Measurements from ENCODE around the gene CSTB.

CSTB gene

DNA sequence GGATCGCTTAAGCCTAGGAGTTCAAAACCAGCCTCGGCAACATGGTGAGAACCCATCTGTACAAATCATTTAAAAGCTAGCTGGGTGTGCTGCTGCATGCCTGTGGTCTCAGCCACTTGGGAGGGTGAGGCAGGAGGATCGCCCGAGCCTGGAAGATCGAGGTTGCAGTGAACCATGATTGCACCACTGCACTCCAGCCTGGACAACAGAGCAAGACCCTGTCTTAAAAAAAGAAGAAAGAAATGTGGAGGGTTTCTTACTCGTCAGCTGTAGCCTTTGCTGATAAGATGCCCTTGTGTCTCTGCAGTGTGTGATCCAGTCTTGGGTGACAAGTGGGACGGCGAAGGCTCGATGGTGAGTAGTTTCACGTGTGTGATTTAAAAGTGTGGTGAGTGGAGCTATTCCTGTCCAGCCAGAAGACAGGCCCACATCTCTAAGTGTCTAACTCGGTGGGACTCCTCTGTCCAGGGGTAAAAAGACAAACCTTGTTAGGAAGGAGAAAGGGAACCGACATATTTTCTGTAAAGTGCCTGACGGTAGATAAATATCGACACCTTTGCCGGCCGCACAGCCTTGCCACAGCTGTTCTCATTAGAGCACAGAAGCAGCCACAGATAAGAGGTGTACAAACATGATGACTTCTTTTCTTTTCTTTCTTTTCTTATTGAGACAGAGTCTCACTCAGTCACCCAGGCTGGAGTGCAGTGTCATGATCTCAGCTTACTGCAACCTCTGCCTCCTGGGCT, 30.2 kb downstream of the CSTB start:
- no peak for DNase-seq

DNA sequence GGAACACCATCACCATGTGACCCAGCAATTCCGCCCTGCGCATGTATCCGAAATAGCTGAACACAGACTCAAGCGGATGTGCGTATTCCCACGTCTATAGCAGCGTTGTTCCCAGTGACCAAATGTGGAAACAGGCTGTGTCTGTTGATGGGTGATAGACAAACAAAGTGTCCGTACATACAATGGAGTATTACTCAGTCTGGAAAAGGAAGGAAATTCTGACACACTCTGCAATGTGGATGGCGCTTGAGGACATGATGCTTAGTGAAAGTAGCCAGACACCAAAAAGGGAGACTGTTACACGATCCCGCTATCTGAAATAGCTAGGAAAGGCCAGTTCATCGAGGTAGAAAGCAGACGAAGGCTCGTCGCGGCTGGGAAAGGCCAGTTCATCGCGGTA, 31.4 kb downstream of the CSTB start:
- DNase-seq = no peak

DNA sequence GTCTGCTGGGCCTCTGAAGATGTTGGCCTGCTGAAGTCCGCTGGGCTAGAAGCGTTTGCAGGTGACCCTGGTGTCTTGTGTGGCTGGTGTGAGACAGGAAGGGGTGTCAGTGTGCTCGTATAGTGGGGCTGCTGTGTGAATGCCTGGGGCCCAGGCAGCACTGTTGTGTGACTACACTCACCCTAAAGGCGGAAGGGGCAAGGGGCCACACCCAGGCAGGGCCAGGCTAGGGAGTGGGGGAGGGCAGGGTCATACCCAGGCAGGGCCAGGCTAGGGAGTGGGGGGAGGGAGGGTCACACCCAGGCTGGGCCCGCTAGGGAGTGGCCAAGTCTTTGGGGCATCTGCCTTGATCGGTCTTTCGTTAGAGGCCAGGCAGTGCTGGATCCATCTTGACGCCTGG, 32.2 kb downstream of the CSTB start:
- DNase-seq = no peak

DNA sequence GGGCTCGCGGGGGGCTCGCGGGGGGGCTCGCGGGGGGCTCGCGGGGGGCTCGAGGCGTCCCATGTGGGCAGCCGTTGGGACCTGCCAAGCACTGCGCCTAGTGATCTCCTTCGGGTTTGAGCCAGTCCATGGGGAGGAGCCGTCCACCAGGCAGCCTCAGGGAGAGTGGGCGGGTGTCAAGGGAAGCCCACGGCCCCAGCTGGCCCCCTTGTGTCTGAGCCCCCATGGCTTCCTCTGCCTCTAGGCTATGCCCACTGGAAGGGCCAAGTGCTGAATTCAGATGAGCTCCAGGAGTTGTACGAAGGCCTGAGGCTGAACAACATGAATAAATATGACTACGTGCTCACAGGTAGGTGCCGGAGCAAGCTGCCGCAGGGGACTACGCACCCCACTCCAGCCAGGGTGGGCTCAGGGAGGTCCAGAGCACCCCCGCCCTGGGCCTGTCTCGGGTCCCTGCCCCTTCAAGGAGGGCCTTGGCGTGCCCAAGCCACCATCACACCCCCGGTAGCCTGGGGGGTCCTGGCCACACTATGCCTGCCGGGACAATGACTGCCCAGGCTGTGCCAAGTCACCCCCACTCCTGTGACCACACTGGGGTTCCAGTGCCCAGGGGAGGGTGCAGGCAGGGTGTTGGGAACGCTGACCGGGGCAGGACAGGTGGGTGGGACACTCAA, 34.5 kb downstream of the CSTB start:
- DNase-seq = no peak

DNA sequence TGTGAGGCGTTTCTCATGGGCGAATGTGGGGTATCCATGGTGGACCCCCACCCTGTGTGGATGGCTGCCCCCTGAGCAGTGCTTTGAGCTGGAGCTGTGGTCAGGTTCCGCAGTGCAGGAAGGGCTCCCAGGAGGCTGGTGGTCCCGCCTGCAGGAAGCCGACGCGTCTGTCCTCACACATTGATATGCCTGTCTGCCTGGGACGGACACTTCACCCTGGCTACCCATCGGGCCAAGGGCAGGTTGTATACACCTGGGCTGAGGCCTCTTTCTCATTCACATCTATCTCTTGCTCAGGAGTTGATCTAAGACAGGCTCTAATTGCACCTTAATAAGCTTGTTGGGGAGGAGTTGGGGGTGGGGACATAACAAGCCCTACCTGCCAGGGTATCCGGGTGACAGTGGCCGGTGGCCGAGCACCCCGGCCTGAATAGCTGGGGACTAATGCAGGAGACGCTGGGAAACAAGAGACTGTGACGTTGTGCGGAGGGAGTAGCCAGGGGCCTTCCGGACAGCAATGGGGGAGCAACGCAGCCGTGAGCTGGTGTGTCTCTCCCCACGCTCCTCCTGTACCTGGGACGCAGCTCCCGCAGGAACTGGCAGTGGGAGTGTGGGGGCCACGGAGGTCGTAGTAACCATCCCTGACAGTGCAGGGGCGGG, 35.5 kb downstream of the CSTB start:
- DNase-seq = no peak

DNA sequence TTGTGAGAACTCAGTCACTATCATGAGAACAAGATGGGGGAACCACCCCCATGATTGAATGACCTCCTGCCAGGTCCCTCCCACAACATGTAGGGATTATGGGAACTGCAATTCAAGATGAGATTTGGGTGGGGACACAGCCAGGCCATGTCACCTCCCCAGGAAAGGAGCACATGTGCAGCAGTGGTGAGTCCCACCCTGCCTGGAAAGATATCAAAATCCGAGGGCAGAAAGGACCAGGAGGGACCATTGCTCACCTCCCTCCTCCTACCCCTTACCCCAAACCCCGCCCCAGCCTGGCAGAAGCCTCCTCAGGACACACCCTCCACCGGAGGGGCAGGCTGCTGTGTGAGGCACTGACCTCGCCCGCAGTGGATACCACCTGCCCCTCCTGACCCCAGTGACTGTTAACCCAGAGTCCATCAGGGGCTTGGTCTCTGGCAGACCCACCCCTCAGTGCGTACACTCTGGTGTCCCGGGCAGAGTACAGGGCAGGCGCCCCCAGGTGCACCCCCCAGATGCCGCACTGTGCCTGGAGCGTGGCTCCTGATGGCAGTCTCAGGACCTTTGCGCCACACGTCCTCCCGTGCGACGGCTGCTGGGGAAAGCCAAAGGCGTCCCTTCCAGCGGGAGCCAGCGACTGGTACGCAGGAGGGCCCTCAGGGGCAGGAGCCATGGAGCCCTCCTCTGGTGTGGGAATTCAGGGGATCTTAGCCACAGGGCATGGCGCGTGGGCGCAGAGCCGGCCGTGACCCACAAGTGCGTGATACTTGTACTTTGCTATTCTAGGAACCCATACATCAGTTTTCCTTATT, 36.3 kb downstream of the CSTB start:
- no peak for DNase-seq

DNA sequence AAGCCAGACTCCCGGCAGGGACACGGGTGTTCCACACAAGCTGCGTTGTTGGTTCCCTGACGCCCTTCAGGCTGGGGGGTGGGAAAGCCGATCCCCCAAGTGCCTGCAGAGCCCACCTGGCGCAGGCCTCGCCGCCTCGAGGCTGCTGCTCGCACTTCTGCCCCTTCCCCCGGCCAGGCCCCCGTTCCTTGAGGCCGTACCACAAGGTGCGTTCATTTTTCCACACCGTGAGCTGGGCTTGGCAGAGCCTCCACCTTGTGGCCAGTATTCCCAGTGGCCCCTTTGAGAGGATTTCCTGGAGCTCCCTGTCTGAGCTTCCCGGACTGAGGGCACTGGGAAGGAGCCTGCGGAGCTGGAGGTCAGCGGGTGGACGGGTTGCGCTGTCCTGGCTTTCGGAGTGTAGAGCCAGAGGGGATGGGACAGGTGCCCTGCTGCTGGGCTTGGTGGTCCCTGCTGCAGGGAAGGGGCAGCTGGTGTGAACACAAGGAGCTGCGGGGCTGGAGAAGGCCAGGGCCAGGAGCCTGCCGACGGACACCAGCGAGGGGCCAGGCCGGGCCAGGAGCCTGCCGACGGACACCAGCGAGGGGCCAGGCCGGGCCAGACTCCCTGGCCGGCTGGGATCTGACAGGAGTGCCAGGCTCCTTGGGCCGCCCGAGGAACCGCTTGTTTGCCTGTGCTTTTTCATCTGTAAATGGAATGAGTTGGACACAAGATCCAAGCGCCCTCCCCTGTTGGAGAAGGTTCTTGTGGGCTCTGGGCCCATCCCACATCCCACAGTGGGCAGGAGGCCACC, 38.8 kb downstream of the CSTB start:
- DNase-seq = no peak

DNA sequence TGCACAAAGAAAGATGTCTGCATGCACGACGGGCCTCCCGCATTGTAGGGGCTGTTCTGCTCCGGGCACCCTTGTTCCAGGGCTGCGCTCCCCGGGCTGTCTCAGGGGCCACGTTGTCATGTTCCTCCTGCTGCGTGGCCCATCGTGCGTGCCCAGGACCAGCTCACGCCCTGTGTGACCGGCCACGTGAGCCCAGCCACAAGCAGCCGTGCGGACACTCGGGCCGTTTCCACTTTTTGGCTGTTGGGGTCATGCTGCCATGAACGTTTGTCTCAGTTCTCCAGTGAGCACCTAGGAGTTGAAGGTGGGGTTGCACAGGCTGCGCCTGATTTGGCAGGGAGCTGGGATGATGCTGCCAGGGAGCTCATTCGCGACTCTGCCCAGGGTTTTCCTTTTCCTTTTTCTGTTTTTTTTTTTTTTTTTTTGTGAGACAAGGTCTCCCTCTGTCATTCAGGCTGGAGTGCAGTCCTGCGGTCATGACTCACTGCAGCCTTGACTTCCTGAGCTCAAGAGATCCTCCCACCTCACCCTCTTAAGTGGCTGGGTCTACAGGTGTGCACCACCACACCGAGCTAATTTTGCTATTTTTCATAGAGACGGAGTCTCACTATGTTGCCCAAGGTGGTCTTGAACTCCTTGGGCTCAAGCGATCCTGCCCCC, 39.8 kb downstream of the CSTB start:
- DNase-seq = no peak

DNA sequence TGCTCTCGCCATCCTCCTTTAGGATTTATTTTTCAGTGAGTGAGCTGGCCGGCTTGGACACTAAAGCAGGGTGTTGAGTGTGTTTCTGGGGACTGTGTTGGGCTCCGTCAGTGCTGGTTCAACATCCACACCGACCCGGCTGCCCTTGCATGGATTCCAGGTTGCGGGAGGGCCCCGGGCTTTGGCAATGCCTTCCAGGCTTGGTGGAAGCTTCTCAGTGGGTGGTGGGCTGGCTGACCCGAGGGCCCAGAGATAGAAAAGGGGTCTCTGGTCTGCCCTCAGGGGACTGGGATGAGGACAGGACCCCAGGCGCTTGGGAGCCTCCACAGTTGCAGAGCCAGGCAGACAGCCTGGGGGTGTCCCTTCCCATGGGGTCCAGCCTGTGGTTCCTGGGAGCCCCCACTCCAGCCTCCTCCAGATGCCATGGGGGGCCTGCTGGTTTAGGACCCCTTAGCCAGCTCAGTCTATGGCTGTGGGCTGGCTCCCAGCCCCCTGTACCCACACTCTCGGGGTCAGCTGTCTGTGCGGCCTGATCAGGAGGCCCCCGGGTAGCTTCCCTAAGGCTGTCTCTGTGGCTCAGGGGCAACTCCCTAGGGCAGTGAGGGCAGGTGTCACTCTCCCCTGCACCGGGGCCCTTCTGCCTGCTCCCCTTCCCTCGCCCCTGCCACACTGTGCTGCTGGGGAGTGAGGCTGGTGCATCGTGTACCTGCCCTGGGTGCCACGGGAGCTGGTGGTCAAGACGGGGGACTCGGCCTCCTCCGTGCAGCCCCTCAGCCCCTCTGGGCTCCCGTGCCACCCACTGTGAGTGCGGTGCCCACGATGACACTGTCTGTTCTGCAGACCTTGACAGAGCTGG, 40.6 kb downstream of the CSTB start:
- DNase-seq = no peak

DNA sequence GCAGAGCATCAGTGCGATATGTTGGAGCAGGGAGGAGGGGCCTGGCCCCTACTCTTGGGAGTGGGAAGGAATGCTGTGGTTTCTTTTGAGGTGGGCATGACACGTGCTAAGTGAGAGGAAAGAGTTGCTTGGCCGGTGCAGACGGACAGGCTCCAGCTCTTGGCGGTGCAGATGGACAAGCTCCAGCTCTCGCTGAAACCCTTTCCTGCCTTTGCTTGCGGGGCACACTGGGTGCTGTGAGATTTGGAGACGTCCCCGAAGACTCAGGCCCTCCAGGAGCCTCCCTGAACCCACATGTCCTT, 41.2 kb downstream of the CSTB start:
- no peak for DNase-seq

DNA sequence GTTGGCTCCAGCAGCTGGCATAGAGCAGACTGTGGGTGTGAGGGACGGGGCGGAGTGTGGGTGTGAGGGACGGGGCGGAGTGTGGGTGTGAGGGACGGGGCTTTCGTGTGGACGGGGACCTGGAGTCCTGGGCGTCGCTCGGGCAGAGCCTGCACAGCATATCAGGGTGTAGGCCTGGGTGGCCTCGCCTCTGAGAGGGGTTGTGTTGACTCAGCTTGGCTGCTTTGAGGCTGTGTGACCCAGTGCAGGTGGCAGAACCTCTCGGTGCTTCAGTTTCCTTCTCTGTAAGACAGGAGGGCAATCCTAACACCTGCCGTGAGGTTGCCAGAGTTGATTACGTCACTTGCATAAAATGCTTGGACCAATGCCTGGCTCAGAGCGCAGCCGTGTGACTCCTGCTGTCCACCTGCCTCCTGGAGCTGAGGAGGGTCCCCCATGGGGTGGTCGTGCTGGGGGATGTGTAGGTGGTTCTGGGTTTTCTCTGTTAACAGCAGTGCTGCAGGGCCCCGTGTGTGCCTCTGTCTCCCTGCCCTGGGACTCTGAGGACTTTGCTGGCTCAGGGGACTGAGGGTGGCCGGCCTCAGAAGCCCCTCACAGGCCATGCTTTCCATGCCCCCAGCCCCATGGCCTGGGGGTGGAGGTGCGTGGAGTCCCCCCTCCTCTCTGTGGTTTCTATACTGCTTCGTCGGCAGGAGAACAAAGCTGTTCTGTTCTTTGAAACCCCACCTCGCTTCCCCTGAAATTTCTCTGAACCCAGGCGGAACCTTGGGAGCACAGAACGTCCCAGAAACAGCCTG, 41.8 kb downstream of the CSTB start:
- DNase-seq = no peak

DNA sequence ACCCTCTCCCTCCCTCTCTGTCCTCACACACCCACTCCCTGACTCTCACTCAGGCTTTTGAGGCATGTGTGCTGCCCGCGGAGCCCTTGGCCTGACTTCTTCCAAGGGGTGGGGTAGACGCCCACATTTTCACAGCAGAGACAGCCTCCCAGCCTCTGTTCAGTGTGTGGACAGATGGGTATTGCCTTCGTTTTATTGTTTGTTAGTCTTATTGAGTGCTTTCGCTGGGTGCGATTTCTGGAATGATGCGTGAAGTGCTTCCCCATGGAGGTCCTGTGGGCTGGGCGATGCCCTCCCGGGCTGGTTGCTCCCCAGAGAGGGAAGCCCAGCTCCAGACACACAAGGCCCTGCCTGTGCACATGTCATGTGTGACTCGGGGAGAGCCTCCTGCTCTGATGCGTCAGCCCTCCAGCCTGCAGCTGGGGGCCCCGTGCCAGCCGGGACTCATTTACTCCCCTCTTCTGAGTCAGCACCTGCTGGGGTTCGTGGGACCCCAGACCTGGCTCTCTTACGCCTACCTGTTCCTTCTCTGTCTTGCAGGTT, 42.5 kb downstream of the CSTB start:
- no peak for DNase-seq

DNA sequence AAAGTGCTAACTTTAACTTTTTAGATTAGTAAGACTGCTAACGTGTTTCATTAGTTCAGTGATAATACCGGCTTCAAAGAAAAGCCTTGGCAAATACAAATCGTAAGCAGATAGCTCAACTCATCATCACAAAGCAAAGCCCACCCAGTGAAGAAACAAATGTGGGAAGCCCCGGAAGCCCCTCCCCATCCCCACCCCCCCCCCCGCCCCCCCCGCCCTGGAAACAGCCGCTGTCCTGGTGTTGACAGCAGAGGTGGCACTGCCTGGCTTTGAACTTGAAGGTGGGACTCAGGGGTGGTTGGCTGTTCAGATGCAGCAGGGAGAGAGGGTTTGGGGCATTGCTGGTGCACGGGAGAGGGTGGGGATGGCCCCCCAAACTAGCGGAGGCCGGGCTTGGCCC, 43.0 kb downstream of the CSTB start:
- DNase-seq = no peak

DNA sequence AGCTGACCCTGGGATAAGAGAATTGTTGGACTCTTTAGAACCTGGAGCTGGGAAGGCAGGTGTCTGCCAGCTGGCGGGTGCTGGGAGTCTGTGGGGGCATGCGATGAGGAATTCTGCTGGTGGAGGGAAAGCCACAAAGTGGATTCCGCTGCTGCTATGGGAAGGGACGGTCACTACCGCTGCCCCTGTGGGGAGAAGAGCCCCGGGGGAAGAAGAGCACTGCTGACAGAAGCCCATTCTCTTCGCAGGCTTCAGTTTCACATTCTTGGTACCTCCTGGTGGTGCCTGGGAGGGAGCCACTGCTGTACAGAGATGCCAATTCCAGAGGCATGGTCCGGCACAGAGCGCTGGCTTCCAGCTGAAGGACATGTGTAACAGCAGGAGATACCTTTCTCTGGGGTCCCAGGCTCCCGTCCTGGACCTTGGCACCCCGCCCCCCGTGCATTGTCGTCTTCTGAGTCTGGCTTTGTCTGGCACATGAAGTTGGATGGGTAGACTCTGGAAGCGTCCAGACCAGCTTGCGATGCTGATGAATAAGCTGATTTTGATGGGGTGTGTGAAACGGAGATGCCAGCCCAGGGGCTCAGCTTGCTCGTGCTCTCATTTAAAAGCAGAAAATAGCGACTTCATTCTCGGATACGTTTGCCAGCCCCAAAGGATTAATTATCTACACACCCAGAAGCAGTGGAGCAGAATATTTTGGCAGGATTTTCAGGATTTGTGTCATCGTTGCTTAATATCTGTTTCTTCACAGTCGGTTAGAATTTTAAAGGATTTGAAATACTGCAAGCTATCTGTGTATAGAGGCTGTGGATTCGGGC, 44.0 kb downstream of the CSTB start:
- no peak for DNase-seq

DNA sequence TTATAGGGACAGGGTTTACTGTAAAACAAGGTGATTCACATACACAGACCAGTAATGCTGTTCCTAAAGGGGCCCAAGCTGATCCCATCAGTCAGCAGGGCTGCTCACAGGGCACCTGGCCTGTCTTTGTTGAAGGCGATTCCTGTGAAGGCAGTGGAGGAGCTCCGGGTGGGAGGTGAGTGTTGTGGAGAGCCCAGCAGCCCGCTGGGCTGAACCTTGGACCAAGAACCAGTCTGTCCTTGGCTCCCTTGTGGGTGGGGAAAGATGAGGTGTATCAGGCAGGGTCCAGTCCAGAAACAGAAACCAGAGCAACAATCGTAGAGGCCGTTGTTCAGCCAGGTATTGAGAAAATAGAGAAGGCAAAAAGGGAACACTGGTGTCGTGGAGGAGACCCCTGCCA, 44.6 kb downstream of the CSTB start:
- no peak for DNase-seq

DNA sequence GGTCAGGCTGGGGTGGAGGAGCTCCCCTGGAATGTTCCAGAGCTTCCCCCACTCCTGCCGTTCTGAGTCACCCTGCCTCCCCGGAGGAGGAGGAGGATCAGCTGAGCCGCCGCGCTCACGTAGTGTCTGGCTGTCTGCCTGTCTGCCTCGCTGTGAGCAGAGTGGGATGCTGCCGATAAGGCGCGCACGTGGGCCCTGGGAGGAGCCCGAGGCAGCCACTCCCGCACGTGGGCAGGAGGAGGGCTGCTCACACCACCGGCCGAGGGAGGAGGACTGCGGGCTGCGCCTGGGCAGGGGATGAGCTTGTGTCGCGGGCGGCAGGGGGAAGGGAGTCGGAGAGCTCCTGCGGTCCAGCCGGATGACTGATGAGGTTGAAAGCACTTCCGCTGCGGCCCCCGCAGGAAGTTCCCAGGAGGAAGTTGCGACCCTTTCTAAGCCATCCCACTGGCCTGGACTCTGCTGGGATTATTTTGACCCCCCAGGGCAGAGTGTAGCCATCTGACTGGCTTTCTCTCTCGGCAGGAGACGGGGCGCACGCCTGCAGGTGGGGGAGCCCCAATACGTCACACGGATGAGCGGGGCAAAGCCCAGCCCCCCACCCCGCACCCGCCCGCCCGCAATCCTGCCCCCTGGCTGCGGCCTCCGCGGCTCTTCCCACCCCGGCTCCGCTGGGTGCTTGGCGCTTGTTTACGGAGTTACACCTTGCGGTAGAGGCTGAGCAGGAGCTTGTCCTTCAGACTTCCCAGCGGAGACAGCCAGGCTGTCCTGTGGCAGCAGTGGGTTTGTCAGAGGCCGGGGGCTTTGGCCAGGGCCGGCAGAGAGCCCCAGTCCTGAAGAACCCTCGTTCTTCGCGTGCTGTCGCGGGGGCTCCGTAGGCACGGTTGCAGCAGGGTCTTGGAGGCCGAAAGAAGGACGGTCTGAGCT, 47.4 kb downstream of the CSTB start:
- peak; percentile 80 to 88 for DNase-seq

DNA sequence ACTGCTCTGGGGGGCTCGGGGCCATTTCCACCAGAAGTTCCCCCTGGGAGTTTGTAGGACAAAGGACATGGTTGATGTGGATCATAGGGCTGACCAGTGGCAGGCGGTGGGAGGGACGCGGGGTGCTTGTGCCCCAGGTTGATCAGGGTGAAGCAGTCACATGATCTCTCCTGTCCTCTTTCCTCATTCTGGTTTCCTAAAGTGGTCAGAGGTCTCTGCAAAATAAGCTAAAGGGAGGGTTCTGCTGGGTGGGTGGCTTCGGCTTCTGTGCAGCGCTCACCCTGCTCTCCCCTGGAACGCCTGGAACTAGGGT, 48.0 kb downstream of the CSTB start:
- DNase-seq = no peak

DNA sequence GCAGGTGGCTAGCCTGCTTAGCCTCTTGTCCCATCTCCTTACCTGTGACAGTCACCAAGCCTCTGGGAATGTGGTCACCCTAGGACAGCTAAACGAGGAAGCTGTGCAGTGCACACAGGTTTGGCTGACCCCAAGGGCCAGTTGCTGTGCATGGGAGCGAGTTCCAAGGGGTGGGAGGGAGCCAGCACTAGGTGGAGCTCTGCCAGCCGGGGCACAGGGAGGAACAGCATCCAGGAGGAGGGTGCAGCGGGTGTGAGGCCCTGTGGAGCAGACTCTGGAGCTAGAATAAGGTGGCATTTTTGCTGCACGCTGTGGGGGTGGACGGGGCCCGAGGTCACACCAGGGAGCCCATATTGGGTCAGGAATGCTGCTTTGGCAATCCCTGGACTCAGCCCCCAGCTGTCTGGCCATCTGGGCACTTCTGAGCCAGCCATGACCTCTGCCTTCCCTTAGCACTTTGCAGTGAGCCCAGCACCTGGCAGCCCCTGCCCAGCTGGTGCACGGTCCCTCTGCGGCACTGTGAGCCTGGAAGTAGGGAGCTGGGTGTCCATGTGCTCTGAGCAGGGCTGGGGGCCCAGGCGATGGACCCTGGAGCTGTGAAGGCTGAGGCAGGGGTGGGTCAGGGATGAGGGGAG, 48.5 kb downstream of the CSTB start:
- no peak for DNase-seq

Measured in stimulated activated CD4-positive, alpha-beta T cell treated with anti-CD3 and anti-CD28 coated beads, Interleukin-2, amount 100 ng/mL, for 24 hours (primary cell).